ENCODE results near the gene PWWP2A. TPM values are rescaled to one million over a fixed set of nuclear protein-coding genes. Genes with fewer than 3 reads are reported as not detected.

The PWWP2A gene
- total and polyA plus RNA-seq, 10 donors: 8.5 to 36.7 (median 25.8) TPM

- intact Hi-C loops (cut with DNase I; ENCODE audit: low total_unique reads): no loop called here
These were observed 26.1 kb downstream of the PWWP2A start for GRCh38 chr5:160092960-160093707.

GRCh38 chr5:160092514-160092913, 26.7 kb downstream of the PWWP2A start:
- Histone ChIP-seq H3K4me1 (peaks cover 0 to 68% (median 12%) of the 10 kb centered on the region in 6 donors), H3K27me3 (replicated peaks in 1 of 7) (no peaks in the 10 kb centered on the region), H3K36me3 (peaks cover 0 to 57% (median 20%) of the 10 kb centered on the region in 6 donors), H3K27ac (no peak overlapping the region), H3K4me3 (no peak overlapping the region), H3K9me3 (no peaks in the 10 kb centered on the region)
- WGBS, 5 donors: 81 to 91% (median 88%) methylated on average over 7 of the region's 7 CpGs
- DNase-seq: no peak
- TF ChIP-seq POLR2AphosphoS5 (IDR thresholded peaks at IDR 0.05): no peak
- TF ChIP-seq POLR2A (IDR thresholded peaks at IDR 0.05): no peak
- TF ChIP-seq CTCF (IDR thresholded peaks at IDR 0.05 in 8 of 11, conservative IDR thresholded peaks at IDR 0.05 in 3 of 11): no peak
- intact Hi-C loops (cut with DNase I; ENCODE audit: low total_unique reads): no loop called here

More at GRCh38 chr5:160092960-160093707, 26.1 kb downstream of the PWWP2A start:
- H3K36me3 ChIP-seq: peaks cover 0 to 57% (median 20%) of the 10 kb centered on the region in 6 donors
- H3K4me1 ChIP-seq: peaks cover 0 to 74% (median 17%) of the 10 kb centered on the region in 6 donors
- H3K27ac ChIP-seq: no peak overlapping the region
- H3K4me3 ChIP-seq: no peak overlapping the region
- 81 to 87% (median 83%) methylated on average over 11 of the region's 11 CpGs for WGBS, 5 donors
- no peaks in the 10 kb centered on the region for H3K27me3 ChIP-seq (replicated peaks in 1 of 7)
- TF ChIP-seq POLR2A (IDR thresholded peaks at IDR 0.05): no peak
- no peak for TF ChIP-seq POLR2AphosphoS5 (IDR thresholded peaks at IDR 0.05)
- TF ChIP-seq CTCF (IDR thresholded peaks at IDR 0.05 in 8 of 11, conservative IDR thresholded peaks at IDR 0.05 in 3 of 11): no peak
- no peaks in the 10 kb centered on the region for H3K9me3 ChIP-seq
- DNase-seq: no peak

- H3K36me3 ChIP-seq: peaks cover 0 to 42% (median 20%) of the 10 kb centered on the region in 6 donors
- no peak overlapping the region for H3K27ac ChIP-seq
- TF ChIP-seq POLR2A (IDR thresholded peaks at IDR 0.05): no peak
- no peak for TF ChIP-seq CTCF (IDR thresholded peaks at IDR 0.05 in 8 of 11, conservative IDR thresholded peaks at IDR 0.05 in 3 of 11)
- no peak for TF ChIP-seq POLR2AphosphoS5 (IDR thresholded peaks at IDR 0.05)
- H3K9me3 ChIP-seq: no peaks in the 10 kb centered on the region
- H3K27me3 ChIP-seq (replicated peaks in 1 of 7): no peaks in the 10 kb centered on the region
- DNase-seq: no peak
- 76 to 89% (median 85%) methylated on average over 1 of the region's 1 CpG for WGBS, 5 donors
- no peak overlapping the region for H3K4me3 ChIP-seq
- intact Hi-C loops (cut with DNase I; ENCODE audit: low total_unique reads): no loop called here
- H3K4me1 ChIP-seq: peaks cover 0 to 52% (median 9%) of the 10 kb centered on the region in 6 donors
These were observed 29.2 kb downstream of the PWWP2A start for GRCh38 chr5:160090059-160090458.

- H3K4me3 ChIP-seq: no peak overlapping the region
- H3K27me3 ChIP-seq (replicated peaks in 1 of 7): no peaks in the 10 kb centered on the region
- intact Hi-C loops (cut with DNase I; ENCODE audit: low total_unique reads): no loop called here
- no peaks in the 10 kb centered on the region for H3K9me3 ChIP-seq
- H3K27ac ChIP-seq: no peak overlapping the region
- TF ChIP-seq CTCF (IDR thresholded peaks at IDR 0.05 in 8 of 11, conservative IDR thresholded peaks at IDR 0.05 in 3 of 11): no peak
- TF ChIP-seq POLR2A (IDR thresholded peaks at IDR 0.05): no peak
- no peak for TF ChIP-seq POLR2AphosphoS5 (IDR thresholded peaks at IDR 0.05)
- peaks cover 0 to 40% (median 20%) of the 10 kb centered on the region in 6 donors for H3K36me3 ChIP-seq
- H3K4me1 ChIP-seq: peaks cover 0 to 52% (median 9%) of the 10 kb centered on the region in 6 donors
- WGBS, 5 donors: 78 to 92% (median 82%) methylated on average over 2 of the region's 2 CpGs
- DNase-seq: no peak
These were observed 29.7 kb downstream of the PWWP2A start for GRCh38 chr5:160089531-160089930.
